Thyroid gland (tissue), 4 donors: ENCODE results near the gene FUCA2.

Source experiments
- CTCF ChIP-seq, 6 experiments: fragments of 200-600 bp in 3 of 6; fragments of 450-650 bp in 3 of 6; sonication (generic) in 3 of 6; IDR thresholded peaks; one replicate each; pipeline ENCODE4 v1.5.1; 2016 to 2019; ENCODE audit warnings: antibody characterized with exemption in 6 of 6, mild to moderate bottlenecking in 2 of 6, inconsistent platforms in 1 of 6, moderate library complexity in 1 of 6
- POLR2A ChIP-seq, 2 donors: fragments of 450-650 bp; IDR thresholded peaks; one replicate each; pipeline ENCODE4 v1.6.1; 2017; ENCODE audit warnings: antibody characterized with exemption in 2 of 2, mild to moderate bottlenecking in 2 of 2, moderate library complexity in 1 of 2

- TF ChIP-seq CTCF (IDR thresholded peaks at IDR 0.05) (no peak), POLR2A (IDR thresholded peaks at IDR 0.05) (no peak)
These were observed 17.6 kb upstream of the FUCA2 start for GRCh38 chr6:143529095-143529494.
